Suprapubic skin (tissue), 4 donors: ENCODE results near the gene SCRN3. TPM values are rescaled to one million over a fixed set of nuclear protein-coding genes. Genes with fewer than 3 reads are reported as not detected.

Experiments used
- DNase-seq, 2 donors: peaks; one replicate each; pipeline ENCODE4 v3.0.0-alpha.2; 2019; ENCODE audit warnings: low spot score in 2 of 2
- H3K27ac ChIP-seq: fragments of 200-600 bp; sonication (generic); one replicate; pipeline ENCODE4 v1.5.1; 2019
- H3K27me3 ChIP-seq: fragments of 200-600 bp; sonication (generic); one replicate; pipeline ENCODE4 v1.5.1; 2019
- H3K36me3 ChIP-seq: fragments of 200-600 bp; sonication (generic); one replicate; pipeline ENCODE4 v1.5.1; 2019
- H3K4me1 ChIP-seq: fragments of 200-600 bp; sonication (generic); one replicate; pipeline ENCODE4 v1.5.1; 2019
- H3K4me3 ChIP-seq: fragments of 200-600 bp; sonication (generic); one replicate; pipeline ENCODE4 v1.5.1; 2019; ENCODE audit warnings: mild to moderate bottlenecking
- H3K9me3 ChIP-seq: fragments of 200-600 bp; sonication (generic); one replicate; pipeline ENCODE4 v1.5.1; 2019
- CTCF ChIP-seq, 2 donors: fragments of 200-600 bp in 1 of 2; fragments of 450-650 bp in 1 of 2; sonication (generic) in 1 of 2; IDR thresholded peaks; one replicate each; pipeline ENCODE4 v1.5.1; 2016 to 2019; ENCODE audit warnings: antibody characterized with exemption in 2 of 2, mild to moderate bottlenecking in 1 of 2, moderate library complexity in 1 of 2
- EP300 ChIP-seq: sonication (generic); formaldehyde crosslinking; IDR thresholded peaks from one replicate; pipeline ENCODE4 v1.6.1; 2017; ENCODE audit warnings: antibody characterized with exemption
- POLR2A ChIP-seq, 2 donors: fragments of 450-650 bp; IDR thresholded peaks; one replicate each; pipeline ENCODE4 v1.6.1; 2017; ENCODE audit warnings: antibody characterized with exemption in 2 of 2, mild to moderate bottlenecking in 2 of 2, moderate library complexity in 2 of 2
- POLR2AphosphoS5 ChIP-seq, 3 donors: sonication (generic); formaldehyde crosslinking; IDR thresholded peaks; one replicate each; pipeline ENCODE4 v1.6.1; 2017; ENCODE audit warnings: antibody characterized with exemption in 3 of 3
- WGBS: methylation state at CpG from one replicate; pipeline ENCODE4 v1.1.5; 2018; 5-methylcytosine and 5-hydroxymethylcytosine counted together
- total RNA-seq, 4 donors: library from RNA; depleted of rRNA; stranded (reverse); fragments of >200 nt; gene quantifications; one replicate each; pipeline ENCODE4 v1.1.0, GENCODE V29; 2016

SCRN3 gene
- total RNA-seq, 4 donors from 2014 or later: 10.5 to 32.7 (median 23.5) TPM

- Histone ChIP-seq H3K27me3 (no peaks in the 10 kb centered on the region), H3K4me1 (peaks cover 4% of the 10 kb centered on the region), H3K9me3 (no peaks in the 10 kb centered on the region), H3K27ac (no peak overlapping the region), H3K36me3 (peaks cover 33% of the 10 kb centered on the region), H3K4me3 (no peak overlapping the region)
- TF ChIP-seq POLR2A (IDR thresholded peaks at IDR 0.05) (no peak), CTCF (IDR thresholded peaks at IDR 0.05) (no peak), POLR2AphosphoS5 (IDR thresholded peaks at IDR 0.05) (no peak), EP300 (no peak)
- WGBS: 91% methylated on average over 6 of the region's 6 CpGs
- no peak for DNase-seq
These were observed 49.2 kb downstream of the SCRN3 start for GRCh38 chr2:174444761-174445160.

- H3K36me3 ChIP-seq: peaks cover 37% of the 10 kb centered on the region
- WGBS: 85% methylated on average over 3 of the region's 3 CpGs
- DNase-seq: no peak
- no peak overlapping the region for H3K4me3 ChIP-seq
- peaks cover 4% of the 10 kb centered on the region for H3K4me1 ChIP-seq
- no peaks in the 10 kb centered on the region for H3K9me3 ChIP-seq
- no peak overlapping the region for H3K27ac ChIP-seq
- H3K27me3 ChIP-seq: no peaks in the 10 kb centered on the region
- TF ChIP-seq EP300: no peak
- TF ChIP-seq POLR2AphosphoS5 (IDR thresholded peaks at IDR 0.05): no peak
These were observed 49.7 kb downstream of the SCRN3 start for GRCh38 chr2:174445248-174445647.

GRCh38 chr2:174446531-174446930, 51.0 kb downstream of the SCRN3 start:
- no peak for TF ChIP-seq POLR2A (IDR thresholded peaks at IDR 0.05)
- no peak for TF ChIP-seq EP300
- TF ChIP-seq CTCF (IDR thresholded peaks at IDR 0.05): no peak
- TF ChIP-seq POLR2AphosphoS5 (IDR thresholded peaks at IDR 0.05): no peak
- Histone ChIP-seq H3K4me3 (no peak overlapping the region), H3K36me3 (peaks cover 35% of the 10 kb centered on the region), H3K9me3 (no peaks in the 10 kb centered on the region), H3K27me3 (no peaks in the 10 kb centered on the region), H3K4me1 (peaks cover 4% of the 10 kb centered on the region), H3K27ac (no peak overlapping the region)
- no peak for DNase-seq
- 90% methylated on average over 4 of the region's 4 CpGs for WGBS

GRCh38 chr2:174449033-174449432, 53.5 kb downstream of the SCRN3 start:
- Histone ChIP-seq H3K9me3 (no peaks in the 10 kb centered on the region), H3K4me1 (no peaks in the 10 kb centered on the region), H3K27ac (no peak overlapping the region), H3K27me3 (no peaks in the 10 kb centered on the region), H3K36me3 (peaks cover 31% of the 10 kb centered on the region), H3K4me3 (no peak overlapping the region)
- no peak for DNase-seq
- WGBS: 89% methylated on average over 2 of the region's 2 CpGs
- TF ChIP-seq CTCF (IDR thresholded peaks at IDR 0.05): no peak
- no peak for TF ChIP-seq POLR2AphosphoS5 (IDR thresholded peaks at IDR 0.05)
- no peak for TF ChIP-seq POLR2A (IDR thresholded peaks at IDR 0.05)
- no peak for TF ChIP-seq EP300

- TF ChIP-seq EP300: no peak
- TF ChIP-seq POLR2AphosphoS5 (IDR thresholded peaks at IDR 0.05): no peak
- TF ChIP-seq POLR2A (IDR thresholded peaks at IDR 0.05): no peak
- no peak for TF ChIP-seq CTCF (IDR thresholded peaks at IDR 0.05)
- WGBS: 86% methylated on average over 4 of the region's 4 CpGs
- H3K9me3 ChIP-seq: no peaks in the 10 kb centered on the region
- no peaks in the 10 kb centered on the region for H3K27me3 ChIP-seq
- H3K27ac ChIP-seq: no peak overlapping the region
- no peaks in the 10 kb centered on the region for H3K4me1 ChIP-seq
- peaks cover 23% of the 10 kb centered on the region for H3K36me3 ChIP-seq
- no peak for DNase-seq
- no peak overlapping the region for H3K4me3 ChIP-seq
These were observed 54.7 kb downstream of the SCRN3 start for GRCh38 chr2:174450021-174450816.
